Measurements from ENCODE around the gene RASL10A.

- no peak for TF ChIP-seq CTCF (conservative IDR thresholded peaks at IDR 0.05; ENCODE audit: low read length)
- no peak for TF ChIP-seq EZH2phosphoT487 (IDR thresholded peaks at IDR 0.05; ENCODE audit: borderline replicate concordance)
Observed at GRCh38 chr22:29284196-29284595, 31.3 kb downstream of the RASL10A start.
